GM12865 (cell line): ENCODE results near the gene TENT4B.
A peak's percentile ranks its signal among the peaks of the same experiment; 100 is the strongest.

Experiments
- DNase-seq: peaks from one replicate; pipeline ENCODE4 v3.0.0; 2010; ENCODE audit warnings: low read depth
- H3K4me3 ChIP-seq: 2 replicates; pipeline ENCODE4 v1.5.1; 2011; ENCODE audit warnings: mild to moderate bottlenecking, low read depth, low read length, control low read depth
- CTCF ChIP-seq: IDR thresholded peaks from 2 replicates; pipeline ENCODE4 v1.5.1; 2011; ENCODE audit warnings: low read length, control low read depth, low read depth, inconsistent platforms; ENCODE audit not compliant: insufficient read depth; ENCODE audit errors: missing control alignments

The TENT4B gene

GRCh38 chr16:50153596-50154419 is 702 bp downstream of the TENT4B start:
- H3K4me3 ChIP-seq: peak overlapping the region; percentile 85
- peak; percentile 52 for DNase-seq
- TF ChIP-seq CTCF: no peak

GRCh38 chr16:50154420-50154950 is 1.4 kb downstream of the TENT4B start:
- peak; percentile 34 for DNase-seq
- H3K4me3 ChIP-seq: peak overlapping the region; percentile 85
- no peak for TF ChIP-seq CTCF

GRCh38 chr16:50155925-50156324 is 2.8 kb downstream of the TENT4B start:
- peak overlapping the region; percentile 85 for H3K4me3 ChIP-seq

GRCh38 chr16:50156590-50156989 is 3.5 kb downstream of the TENT4B start:
- H3K4me3 ChIP-seq: no peak overlapping the region
- DNase-seq: no peak
- no peak for TF ChIP-seq CTCF

More at GRCh38 chr16:50155925-50156324, 2.8 kb downstream of the TENT4B start:
- TF ChIP-seq CTCF: no peak
- DNase-seq: no peak

- DNase-seq: no peak
- H3K4me3 ChIP-seq: no peak overlapping the region
- TF ChIP-seq CTCF: no peak
These were observed 7.5 kb downstream of the TENT4B start for GRCh38 chr16:50160495-50161164.

- DNase-seq: no peak
- H3K4me3 ChIP-seq: no peak overlapping the region
- TF ChIP-seq CTCF: no peak
These were observed 8.8 kb downstream of the TENT4B start for GRCh38 chr16:50161950-50162349.
